NCI-H187 treated with DMSO at 0.1 percent for 48 hours (cell line): Measurements from ENCODE around the gene ELMO2.

Experiments
- DNase-seq: peaks from one replicate; lab custom pipeline; 2025; lab: John Stamatoyannopoulos, UW

The ELMO2 gene

GRCh38 chr20:46332373-46333160, 73.8 kb downstream of the ELMO2 start:
- DNase-seq = no peak

GRCh38 chr20:46331611-46332361, 74.6 kb downstream of the ELMO2 start:
- DNase-seq = no peak

GRCh38 chr20:46330831-46331371, 75.5 kb downstream of the ELMO2 start:
- no peak for DNase-seq

- no peak for DNase-seq
These were observed 76.2 kb downstream of the ELMO2 start for GRCh38 chr20:46330072-46330763.

- no peak for DNase-seq
These were observed 78.1 kb downstream of the ELMO2 start for GRCh38 chr20:46328200-46328882.

GRCh38 chr20:46327557-46327956, 78.9 kb downstream of the ELMO2 start:
- no peak for DNase-seq

GRCh38 chr20:46325789-46326188, 80.6 kb downstream of the ELMO2 start:
- DNase-seq = no peak

GRCh38 chr20:46324960-46325703, 81.3 kb downstream of the ELMO2 start:
- DNase-seq = no peak

- no peak for DNase-seq
These were observed 82.0 kb downstream of the ELMO2 start for GRCh38 chr20:46324379-46324778.

- DNase-seq = no peak
These were observed 82.9 kb downstream of the ELMO2 start for GRCh38 chr20:46323557-46323956.

GRCh38 chr20:46322641-46323040, 83.8 kb downstream of the ELMO2 start:
- DNase-seq = no peak

- DNase-seq = no peak
These were observed 88.7 kb downstream of the ELMO2 start for GRCh38 chr20:46317685-46318177.

GRCh38 chr20:46316984-46317684, 89.3 kb downstream of the ELMO2 start:
- DNase-seq = no peak
